ENCODE measurements around the gene DENND4A.

DENND4A gene

DNA sequence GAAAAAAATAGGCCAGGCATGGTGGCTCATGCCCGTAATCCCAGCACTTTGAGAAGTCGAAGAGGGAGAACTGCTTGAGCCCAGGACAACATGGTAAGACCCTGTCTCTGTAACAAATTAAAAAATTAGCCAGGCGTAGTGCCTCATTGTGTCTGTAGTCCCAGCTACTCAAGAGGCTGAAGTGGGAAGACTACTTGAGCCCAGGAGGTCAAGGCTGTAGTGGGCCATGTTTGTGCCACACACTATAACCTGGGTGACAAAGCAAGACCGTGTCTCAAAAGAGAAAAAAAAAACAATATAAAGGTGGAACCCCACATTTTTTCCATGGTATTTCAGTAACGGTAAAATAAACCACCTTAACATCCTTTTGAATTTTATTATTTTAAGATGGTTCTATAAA lies 69.9 kb downstream of the DENND4A start:
- H3K27ac ChIP-seq = no peak overlapping the region
- no peak for DNase-seq (ENCODE audit: low spot score)
- H3K4me3 ChIP-seq = no peak overlapping the region
- TF ChIP-seq CTCF (IDR thresholded peaks at IDR 0.05) = no peak

DNA sequence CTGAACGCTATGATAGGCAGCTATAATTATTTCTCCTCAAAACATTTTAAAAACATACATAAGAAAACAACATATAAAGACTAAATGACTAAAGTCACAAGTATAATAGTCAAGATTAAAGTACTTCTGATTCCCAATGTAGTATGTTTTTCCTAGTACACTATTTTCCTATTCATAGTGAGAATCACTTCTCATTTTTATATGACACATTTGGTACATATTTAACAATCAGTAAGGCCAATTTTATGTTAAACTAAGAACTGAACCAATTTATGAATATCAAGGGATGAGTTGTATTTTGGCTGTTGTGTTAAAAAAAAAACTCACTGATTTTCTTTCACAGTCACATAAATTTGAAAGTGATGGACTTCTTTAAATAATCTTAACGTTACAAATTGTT lies 79.7 kb downstream of the DENND4A start:
- Histone ChIP-seq H3K4me3 (no peak overlapping the region), H3K27ac (no peak overlapping the region)
- no peak for DNase-seq (ENCODE audit: low spot score)
- TF ChIP-seq CTCF (IDR thresholded peaks at IDR 0.05) = no peak

DNA sequence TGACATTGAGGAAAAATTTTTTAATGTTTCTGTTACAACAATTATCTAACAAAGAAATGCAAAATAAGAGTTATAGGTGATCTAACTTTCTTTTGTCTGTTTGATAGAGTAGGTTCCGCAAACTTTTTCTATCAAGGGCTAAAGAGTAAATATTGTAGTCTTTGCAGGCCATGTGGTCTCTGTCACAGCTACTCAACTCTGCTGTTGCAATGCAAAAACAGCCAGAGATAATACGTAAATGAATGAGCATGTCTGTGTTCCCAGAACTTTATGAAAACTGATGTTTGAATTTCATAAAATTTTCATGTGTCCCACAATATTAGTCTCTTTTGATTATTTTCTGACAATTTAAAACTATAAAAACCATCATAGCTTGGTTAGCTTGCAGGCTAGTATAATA lies 97.0 kb downstream of the DENND4A start:
- no peak for TF ChIP-seq CTCF (IDR thresholded peaks at IDR 0.05)
- DNase-seq (ENCODE audit: low spot score) = no peak

GRCh38 chr15:65690778-65691177 lies 101.3 kb downstream of the DENND4A start:
- DNase-seq (ENCODE audit: low spot score) = no peak
- no peak overlapping the region for H3K4me3 ChIP-seq
- H3K27ac ChIP-seq = no peak overlapping the region
- no peak for TF ChIP-seq CTCF (IDR thresholded peaks at IDR 0.05)

More for the DNA sequence above, 97.0 kb downstream of the DENND4A start:
- H3K27ac ChIP-seq = no peak overlapping the region
- no peak overlapping the region for H3K4me3 ChIP-seq

DNA sequence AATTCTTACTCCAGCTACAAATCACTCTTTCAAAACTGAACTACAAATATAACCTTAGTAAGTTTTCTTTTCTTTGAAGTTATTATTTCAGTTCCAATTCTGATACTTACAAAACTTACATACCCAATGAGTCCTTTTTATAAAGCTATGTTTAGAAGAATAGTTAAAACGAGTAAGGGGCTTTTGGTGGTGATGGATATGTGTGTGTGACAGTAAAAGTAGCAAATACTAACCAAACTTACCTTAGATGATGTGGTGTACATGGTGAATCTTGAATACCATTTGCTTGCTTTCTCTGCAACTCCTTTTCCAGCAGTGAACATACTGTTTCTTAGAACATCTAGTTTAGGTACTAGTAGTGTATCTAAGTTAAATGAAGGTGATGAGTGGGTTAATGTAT lies 101.9 kb downstream of the DENND4A start:
- DNase-seq (ENCODE audit: low spot score) = no peak
- no peak for TF ChIP-seq CTCF (IDR thresholded peaks at IDR 0.05)

DNA sequence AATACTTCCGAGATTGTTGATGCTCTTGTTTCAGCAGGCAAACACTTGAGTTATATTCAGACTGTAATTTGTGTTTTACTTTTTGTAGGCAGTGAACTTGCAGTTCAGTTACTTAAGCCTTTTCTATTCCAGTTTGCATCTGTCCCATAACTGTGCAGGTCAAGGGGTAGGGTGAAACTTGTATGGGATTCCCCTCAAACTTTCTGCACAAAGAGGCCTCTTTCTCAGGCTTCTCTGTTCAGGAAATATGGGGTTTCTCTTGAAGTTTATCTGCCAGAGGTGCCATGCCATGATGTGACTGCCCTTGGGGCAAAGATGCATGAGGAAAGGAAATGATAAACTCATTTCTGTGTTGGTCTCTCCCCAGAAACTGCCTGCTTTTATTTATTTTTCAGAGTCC lies 103.6 kb downstream of the DENND4A start:
- H3K4me3 ChIP-seq = no peak overlapping the region
- no peak for TF ChIP-seq CTCF (IDR thresholded peaks at IDR 0.05)
- no peak for DNase-seq (ENCODE audit: low spot score)
- no peak overlapping the region for H3K27ac ChIP-seq

More for the DNA sequence above, 101.9 kb downstream of the DENND4A start:
- Histone ChIP-seq H3K4me3 (no peak overlapping the region), H3K27ac (no peak overlapping the region)

- no peak overlapping the region for H3K27ac ChIP-seq
- no peak overlapping the region for H3K4me3 ChIP-seq
- no peak for DNase-seq (ENCODE audit: low spot score)
- no peak for TF ChIP-seq CTCF (IDR thresholded peaks at IDR 0.05)
Observed at GRCh38 chr15:65682404-65682911, 109.6 kb downstream of the DENND4A start.

Measured in coronary artery (tissue), 2 donors.